ENCODE measurements around the gene ATG3. TPM values are rescaled to one million over a fixed set of nuclear protein-coding genes. Genes with fewer than 3 reads are reported as not detected.
"Not testable (repeated sequence)": the region's sequence is repeated elsewhere in the genome, so short reads cannot be mapped to it uniquely, and the experiment has no call there.

The ATG3 gene
- total RNA-seq, 1 donor from 2014 or later: 57.0 TPM

DNA sequence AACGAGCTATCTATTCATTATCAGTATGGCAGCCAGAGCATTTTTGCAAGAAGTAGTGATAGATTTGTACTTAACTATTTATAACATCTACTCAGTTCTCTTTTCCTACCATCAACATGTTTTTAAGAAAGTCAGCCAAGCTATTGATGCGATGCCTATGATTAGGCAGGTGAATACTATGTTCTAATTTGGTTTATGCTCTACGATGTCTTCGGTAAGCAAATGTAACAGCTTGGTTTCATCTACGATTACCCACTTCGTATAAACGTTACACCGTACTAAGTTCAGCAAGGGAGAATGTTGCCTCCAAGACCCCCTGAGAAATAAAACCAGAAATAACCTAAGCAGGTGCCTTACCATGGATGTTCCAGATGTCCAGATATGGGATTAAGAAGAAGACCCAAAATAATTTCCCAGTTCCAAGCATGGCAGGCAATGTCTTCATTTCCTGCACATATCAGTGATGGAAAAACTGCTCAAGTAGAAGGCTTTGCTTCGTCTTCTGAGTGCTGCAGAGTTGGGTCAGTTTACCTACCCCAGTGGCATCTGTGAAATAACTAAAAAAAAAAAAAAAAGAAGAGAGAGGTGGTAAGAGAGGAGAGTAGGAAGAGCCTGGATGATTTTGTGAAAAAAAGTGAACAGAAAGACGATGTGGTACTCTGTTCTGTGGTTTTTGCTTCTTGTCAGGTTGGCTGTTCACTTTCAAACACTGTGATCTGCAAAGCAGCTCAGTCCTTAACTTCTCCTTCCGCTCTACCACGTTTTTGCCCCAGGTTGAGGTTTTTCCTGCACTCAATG lies 62.6 kb downstream of the ATG3 start, which contains the start of gene BTLA:
TSS of gene BTLA (minus strand) at position 559 of the 798 bp plus-strand sequence. CDS start at position 445, 114 bp downstream.
- DNase-seq (ENCODE audit: low spot score): no peak

DNA sequence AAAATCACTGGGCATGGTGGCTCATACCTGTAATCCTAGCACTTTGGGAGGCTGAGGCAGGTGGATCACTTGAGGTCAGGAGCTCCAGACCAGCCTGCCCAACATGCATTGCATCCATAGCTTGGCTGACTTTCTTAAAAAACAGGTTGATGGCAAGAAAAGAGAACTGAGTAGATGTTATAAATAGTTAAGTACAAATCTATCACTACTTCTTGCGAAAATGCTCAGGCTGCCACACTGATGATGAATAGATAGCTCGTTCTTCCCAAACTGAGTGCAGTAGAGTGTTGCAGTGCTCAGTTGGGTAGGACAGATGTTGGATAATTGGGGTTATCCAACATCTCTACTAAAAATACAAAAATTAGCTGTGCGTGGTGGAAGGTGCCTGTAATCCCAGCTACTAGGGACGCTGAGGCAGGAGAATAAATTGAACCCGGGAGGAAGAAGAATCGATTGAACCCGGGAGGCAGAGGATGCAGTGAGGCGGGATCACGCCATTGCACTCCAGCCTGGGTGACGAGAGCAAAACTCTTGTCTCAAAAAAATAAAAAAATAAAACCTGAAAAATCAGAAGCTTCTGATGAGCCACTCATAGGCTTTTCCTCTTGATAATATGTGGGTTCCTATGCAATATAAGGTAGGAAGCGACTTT lies 63.7 kb downstream of the ATG3 start:
- DNase-seq (ENCODE audit: low spot score): no peak

GRCh38 chr3:112496366-112497067 lies 65.2 kb downstream of the ATG3 start:
- DNase-seq (ENCODE audit: low spot score): no peak

GRCh38 chr3:112494448-112494767 lies 67.4 kb downstream of the ATG3 start:
- not testable (repeated sequence) for DNase-seq (ENCODE audit: low spot score)

DNA sequence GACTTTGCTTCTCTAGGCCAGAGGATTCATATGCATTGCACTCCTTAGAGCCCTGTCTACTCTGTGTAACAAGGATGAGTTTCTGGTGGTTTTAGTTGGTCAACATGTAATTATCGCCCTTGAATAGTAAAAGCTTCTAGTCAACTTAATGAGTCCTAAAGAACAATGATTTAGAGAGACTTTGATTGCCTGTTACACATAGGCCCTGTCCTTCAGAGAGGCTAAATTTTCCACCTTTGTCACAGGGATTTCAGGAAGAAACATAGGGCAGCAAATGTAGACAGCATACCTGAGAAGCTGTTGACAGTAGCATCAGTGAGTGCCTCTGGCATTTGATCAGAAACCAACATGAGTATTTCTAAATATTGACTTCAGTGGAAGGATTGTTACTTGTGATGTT lies 69.6 kb downstream of the ATG3 start:
- DNase-seq (ENCODE audit: low spot score): no peak

- DNase-seq (ENCODE audit: low spot score): no peak
Measured at GRCh38 chr3:112491373-112491772, 70.4 kb downstream of the ATG3 start.

GRCh38 chr3:112489674-112490479 lies 71.9 kb downstream of the ATG3 start:
- DNase-seq (ENCODE audit: low spot score): no peak

DNA sequence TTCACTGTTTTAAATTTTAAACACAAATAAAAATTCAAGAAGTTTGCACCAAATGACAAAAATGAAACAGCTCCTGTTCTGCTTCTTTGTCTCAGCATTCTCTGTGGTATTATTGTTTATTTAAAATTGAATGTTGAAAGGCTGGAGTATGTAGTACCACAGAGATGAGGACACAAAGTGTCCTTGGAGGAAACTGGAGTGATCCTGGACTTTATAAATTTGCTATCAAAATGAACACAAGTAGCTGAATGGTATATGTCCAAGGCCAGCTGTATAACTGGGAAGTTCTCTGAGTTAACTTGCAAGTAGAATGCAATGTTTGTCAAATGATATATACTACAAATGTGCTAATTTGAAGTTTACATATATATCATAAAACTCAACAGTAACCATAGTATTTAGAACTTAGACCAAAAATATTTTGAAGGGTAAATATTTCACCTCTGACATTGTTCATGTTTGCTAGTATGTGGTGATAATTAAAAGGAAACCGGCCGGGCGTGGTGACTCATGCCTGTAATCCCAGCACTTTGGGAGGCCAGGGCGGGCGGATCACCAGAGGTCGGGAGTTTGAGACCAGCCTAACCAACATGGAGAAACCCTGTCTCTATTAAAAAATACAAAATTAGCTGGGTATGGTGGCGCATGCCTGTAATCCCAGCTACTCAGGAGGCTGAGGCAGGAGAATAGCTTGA lies 74.8 kb downstream of the ATG3 start:
- no peak for DNase-seq (ENCODE audit: low spot score)

DNA sequence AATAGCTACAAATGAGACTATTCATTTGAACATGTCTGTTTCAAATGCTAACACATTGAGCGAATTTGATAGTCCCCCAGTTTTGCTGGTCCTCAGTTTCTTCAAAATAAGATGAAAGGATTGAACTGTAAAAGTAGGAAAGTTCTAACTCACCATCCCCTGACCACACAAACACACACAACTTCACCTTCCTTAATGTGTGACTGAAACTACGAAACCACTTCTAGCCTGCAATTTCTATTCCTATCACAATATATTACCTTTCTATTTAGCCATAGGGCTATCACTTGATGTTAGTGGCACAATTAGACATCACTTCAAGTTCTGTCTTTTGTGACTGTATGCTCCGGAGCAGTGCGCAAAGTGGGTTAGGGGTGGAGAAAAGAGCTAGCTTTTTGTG lies 77.4 kb downstream of the ATG3 start:
- no peak for DNase-seq (ENCODE audit: low spot score)

GRCh38 chr3:112482675-112483074 lies 79.1 kb downstream of the ATG3 start:
- DNase-seq (ENCODE audit: low spot score): no peak

Other genes starting within 250 kb of the ATG3 start
- gene CD200, start 228.8 kb downstream of the ATG3 start, total RNA-seq: 6.0 TPM
- 0.64 TPM for gene BTLA, start 62.5 kb downstream of the ATG3 start, total RNA-seq
- 30.0 TPM for gene SLC35A5, start 83 bp upstream of the ATG3 start, total RNA-seq
- gene CCDC80, start 79.2 kb upstream of the ATG3 start, total RNA-seq: 426 TPM

All from mesenteric fat pad (tissue), 1 donor.